ENCODE data around the gene PRR5.

Gene PRR5

DNA sequence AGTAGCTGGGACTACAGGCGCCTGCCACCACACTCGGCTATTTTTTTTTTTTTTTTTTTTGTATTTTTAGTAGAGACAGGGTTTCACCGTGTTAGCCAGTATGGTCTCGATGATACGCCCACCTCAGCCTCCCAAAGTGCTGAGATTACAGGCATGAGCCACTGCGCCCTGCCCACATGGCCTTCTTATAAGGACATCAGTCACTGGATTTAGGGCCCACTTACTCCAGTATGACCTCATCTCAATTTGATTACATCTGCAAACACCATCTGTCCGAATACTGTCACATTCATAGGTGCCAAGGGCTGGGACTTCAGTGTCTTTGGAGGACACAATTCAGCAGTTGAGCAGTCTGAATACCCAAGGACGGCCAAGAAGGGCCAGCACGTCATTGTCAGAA is 8.2 kb upstream of the PRR5 start:
- DNase-seq, result no peak

DNA sequence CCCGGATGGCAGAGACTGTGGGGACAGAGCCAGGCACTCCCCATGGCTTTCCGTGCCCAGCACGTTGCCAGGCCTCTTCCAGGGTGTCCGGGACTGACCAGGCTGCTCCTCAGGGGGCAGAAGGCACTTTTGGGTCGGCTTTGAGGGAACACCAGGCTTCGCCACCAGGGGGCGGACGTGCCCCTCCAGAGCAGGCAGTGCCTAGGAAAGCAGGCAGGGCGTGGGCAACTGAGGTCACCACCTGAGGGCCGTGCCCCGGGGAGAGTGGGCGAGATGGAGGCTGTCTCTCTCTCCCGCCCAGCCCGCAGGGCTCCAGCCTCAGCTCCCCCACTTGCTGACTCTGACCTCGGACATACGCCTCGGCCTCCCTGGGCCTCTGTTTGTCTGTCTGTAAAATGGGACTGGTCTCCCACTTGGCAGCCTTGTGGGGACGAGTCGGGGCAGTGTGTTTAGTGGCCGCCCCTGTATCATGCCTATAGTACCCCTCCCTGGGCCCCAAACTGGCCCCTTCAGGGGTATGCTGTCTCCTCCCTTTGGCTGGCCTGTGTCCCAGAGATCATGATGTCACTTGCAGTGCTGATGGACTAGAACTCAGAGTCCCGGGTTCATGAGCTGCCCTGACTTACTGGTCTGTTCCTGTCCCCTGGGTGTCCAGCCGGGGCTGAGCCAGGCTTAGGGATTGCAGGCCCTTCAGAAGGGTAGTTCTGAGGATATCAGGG is 4.4 kb upstream of the PRR5 start:
- DNase-seq, result peak; percentile 37

DNA sequence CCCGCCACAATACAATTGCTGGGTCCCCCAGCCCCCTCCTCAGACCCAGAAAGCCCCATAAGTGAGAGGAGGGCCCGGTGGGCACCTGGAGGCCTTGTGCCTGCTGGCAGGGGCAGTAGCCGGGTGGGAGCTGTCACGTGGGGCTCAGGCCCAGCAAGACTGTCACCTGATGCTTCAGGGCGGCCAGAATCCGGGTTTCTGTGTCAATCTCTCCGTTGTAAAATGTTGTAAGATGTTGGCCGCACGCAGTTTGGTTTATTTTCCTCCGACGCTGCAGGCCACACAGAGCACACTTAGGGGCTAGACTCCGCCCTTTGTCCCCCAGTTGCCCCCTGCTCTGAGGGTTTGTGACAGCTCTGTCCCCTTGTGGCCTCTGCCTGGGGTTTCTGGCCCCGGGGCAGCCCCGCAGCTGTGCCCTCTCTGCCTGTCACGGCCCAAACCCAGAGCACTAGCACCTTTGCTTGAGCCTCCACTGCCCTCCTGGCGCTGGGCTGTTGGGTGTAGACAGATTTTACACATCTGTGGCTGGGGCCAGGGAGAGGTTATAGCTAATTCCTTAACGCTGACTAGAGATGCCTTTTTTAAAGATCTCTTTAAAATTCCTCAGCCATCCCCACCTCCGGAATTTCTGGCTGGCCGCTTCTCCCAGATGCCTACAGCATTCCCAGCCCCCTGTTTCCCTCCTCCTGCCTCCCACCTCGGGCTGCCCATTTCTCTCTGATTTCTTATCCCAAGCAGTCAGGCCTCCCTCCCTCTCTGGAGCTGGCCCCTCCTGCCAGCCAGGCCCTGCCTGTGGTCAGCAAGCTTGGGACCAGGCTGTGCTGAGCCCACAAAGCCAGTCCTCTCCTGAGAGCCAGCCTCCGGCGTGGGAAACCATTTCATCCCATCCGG is 3.2 kb upstream of the PRR5 start:
- DNase-seq, result no peak

DNA sequence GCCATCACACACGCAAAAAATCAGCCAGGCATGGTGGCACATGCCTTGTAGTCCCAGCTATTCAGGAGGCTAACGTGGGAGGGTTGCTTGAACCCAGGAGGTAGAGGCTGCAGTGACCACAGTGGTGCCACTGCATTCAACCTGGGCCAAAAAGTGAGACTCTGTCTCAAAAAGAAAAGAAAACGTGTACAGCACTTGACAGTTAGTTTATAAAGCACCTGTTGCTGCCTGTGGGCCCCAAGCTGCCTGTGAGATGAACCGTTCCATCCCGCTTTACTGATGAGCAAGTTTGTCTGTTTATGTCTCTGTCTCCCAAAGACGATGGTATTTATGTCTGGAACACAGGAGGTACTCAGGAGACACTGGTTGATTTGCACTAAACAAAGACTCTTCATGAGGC is 1.5 kb upstream of the PRR5 start:
- no peak for DNase-seq

DNA sequence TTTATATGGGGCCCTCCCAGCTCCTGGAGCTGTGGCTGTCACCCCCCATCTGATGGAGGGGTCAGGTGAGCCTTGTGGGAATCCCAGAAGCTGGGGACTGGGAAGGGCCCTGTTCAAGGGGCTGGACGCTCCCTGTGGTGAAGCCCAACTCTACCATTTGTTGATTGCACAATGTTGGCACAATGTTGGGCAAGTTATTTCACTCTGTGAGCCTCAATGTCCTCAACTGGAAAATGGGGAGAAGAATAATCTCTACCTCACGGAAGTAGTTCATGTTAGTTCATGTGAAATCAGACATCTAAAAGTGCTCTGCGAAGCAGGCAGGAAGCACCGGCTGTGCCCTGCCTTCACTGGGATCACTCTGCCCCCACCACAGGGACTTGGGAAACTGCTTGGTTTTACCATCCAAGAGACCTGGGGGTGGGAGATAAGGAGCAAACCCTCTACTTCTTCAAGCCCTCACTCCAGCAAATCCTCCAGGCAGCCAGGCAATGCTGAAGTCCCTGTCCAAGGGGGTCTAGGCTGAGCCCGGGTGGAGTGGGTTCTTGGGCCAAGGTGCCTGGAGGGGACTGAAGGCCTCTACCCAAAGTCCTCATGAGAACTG is 715 bp upstream of the PRR5 start:
- DNase-seq, result no peak

DNA sequence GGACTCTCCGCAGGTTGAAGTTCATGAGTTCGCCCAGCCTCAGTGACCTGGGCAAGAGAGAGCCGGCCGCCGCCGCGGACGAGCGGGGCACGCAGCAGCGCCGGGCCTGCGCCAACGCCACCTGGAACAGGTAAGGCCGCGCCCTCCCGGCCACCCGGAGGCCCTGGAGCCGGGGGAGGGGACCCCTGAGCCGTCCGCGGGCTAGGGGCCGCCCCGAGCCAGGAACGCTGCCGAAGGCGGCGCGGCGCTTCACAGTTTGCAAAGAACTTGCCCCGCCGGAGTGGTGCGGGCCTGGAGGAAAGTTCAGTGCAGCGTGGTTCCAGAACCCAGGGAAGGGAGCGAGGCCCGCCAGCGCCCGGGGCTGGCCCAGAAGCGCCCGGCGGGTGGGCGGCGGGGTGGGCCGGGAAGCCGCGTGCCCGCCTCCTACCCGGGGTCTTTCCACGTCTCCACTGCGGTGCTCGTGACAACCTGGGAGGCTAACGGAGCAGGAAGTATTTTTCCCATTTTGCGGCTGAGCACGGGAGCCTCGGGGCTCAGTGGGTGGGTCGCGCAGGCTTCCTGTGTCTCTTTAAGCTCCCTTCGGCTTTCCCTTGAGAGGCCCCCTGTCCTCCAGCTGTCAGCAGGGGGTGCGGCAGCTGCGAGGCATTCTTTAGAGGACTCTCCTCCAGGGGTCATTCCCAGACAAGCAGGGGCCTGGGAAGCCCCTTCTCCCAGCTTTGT is 635 bp downstream of the PRR5 start:
- DNase-seq, result no peak

DNA sequence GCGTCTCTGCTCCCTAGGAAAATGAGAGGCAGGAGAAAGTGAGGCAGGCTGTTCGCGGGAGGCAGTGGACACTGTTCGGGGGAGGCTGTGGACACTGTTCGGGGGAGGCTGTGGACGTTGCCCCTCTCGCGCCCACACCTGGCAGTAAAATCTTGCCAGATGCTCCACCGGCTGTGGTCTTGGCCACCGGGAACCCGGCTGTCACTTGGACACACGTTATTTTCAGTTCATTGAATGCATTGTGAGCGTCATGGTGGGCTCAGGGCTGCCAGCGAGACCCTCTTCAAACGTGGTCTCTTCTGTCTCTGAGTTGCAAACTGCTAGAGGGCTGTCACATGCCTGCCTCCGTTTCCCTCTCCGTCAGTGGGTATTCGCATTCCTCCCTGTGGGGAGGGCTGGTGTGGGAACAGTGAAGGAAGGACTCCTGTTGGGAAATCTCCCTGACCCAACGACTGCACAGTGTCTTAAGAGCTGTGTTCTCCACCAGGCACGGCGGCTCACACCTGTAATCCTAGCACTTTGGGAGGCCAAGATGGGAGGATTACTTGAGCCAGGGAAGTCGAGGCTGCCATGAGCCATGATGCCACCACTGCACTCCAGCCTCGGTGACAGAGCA is 1.4 kb downstream of the PRR5 start:
- DNase-seq, result no peak

DNA sequence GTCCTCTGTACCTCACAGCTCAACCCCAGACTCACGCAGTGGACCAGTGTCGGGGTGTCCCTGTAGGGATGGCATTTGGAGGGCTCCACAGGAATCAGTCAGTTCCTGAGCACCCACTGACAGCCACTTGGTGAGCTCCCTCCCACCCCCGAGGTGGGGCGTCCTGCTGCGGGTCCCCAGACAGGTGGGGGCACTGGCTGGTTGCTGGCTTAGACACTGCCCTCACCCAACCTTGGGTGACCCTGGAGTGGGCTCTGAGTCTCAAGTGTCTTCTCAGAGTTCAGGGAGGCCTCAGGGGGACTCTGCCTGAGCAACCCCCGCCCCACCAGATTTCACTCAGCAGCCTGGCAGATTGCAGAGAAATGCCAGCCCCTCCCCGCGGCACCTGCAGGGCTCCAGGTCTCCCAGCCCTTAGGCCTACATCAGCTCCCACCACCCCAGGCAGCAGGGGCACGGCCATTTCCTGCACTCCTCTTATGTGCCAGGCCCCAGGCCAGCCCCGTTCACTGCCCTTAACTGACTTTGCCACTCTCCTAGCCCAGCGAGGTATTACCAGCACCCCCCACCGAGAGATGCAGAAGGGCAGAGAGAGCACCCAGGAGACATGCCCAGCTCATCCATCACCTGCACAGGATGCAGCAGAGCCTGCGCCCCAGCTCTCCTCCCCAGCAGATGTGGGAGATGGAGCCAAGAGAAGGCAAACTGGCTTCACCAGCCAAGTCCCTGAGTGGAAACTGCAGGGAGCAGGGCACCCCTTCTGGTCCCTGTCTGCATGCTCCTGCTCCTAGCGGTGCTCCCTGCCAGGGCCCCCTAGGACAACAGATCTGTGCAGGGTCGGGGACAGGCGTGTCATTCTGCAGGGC is 2.4 kb downstream of the PRR5 start:
- no peak for DNase-seq

DNA sequence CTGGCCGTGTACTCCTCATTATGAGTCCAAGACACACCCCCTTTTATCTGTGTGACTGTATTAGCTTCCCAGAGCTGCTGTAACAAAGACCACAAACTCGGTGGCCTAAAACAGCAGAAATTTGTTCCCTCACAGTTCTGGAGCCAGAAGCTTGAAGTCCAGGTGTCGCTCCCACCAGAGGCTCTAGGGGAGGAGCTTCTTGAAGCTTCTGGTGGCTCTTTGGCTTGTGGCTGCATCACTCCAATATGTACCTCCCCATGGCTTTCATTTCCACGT is 3.0 kb downstream of the PRR5 start:
- no peak for DNase-seq

DNA sequence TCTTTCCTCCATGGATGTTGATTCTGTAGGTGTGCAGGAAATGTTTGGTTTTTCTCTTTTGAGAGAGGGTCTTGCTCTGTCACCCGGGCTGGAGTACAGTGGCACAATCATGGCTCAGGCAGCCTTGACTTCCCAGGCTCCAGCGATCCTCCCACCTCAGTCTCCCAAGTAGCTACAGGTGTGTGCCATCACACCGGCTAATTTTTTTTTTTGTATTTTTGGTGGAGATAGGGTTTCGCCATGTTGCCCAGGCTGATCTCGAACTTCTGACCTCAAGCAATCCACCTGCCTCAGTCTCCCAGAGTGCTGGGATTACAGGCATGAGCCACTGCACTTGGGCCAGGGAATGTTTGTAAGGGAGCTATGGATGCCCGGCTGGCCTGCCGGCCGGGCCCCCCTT is 4.5 kb downstream of the PRR5 start:
- no peak for DNase-seq

DNA sequence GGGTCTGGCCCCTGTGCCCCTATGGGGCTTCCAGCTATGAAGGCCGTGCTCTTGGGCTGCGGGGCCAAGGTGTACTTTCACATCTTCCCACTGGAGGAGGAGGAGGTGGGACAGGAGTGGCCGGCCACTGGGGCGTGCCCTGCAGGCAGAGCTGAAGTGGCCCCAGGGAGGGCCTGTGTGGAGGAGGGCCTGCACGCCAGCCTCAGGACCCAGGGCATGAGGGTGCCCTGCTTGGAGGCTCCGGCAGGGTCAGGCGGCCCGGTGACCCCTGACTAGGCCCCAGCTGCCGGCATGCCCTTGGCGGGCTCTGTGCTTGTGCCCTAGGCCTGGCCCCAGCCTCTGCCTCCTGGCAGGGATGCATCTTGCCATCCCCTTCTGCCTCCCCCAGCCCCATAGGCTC is 5.2 kb downstream of the PRR5 start:
- DNase-seq, result no peak

DNA sequence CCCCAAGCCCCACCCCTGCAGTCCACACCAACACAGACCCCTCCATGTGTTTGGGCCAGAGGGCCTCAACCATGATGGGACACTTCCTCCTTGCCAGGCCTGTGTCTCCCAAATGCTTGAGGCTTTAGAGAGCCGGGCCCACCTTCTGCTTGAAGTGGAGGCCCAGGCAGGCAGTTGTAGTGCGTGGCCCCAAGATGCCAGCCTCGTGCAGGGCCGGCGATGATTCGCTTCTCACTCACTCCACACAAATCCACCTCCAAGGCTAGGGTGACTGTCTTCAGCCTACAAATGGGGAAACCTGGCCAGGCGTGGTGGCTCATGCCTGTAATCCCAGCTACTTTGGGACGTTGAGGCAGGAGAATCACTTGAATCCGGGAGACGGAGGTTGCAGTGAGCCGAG is 5.7 kb downstream of the PRR5 start:
- no peak for DNase-seq

DNA sequence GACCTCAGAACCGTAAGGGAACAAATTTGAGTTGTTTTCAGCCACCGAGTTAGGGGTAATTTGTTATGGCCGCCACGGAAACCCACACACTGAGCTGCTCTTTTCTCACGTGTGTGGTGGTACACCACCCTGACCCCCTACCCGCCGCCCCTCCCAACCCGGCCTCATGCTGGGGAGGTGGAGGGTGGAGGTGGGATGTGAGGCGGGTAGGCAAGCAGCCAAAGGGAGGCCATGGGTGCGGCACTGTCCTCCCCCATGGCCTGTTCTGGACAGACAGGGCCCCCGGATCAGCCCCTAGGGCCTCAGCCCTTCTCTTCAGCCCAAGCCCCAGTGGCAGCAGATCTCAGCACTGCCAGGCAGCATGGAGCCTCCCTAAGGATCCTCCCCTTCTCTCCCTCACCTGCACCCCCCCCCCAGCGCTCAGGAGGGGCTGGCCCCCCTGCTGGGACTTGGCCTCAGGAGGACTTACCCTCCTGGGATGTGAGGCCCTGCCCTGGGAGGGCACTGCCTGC is 7.9 kb downstream of the PRR5 start:
- DNase-seq, result no peak

DNA sequence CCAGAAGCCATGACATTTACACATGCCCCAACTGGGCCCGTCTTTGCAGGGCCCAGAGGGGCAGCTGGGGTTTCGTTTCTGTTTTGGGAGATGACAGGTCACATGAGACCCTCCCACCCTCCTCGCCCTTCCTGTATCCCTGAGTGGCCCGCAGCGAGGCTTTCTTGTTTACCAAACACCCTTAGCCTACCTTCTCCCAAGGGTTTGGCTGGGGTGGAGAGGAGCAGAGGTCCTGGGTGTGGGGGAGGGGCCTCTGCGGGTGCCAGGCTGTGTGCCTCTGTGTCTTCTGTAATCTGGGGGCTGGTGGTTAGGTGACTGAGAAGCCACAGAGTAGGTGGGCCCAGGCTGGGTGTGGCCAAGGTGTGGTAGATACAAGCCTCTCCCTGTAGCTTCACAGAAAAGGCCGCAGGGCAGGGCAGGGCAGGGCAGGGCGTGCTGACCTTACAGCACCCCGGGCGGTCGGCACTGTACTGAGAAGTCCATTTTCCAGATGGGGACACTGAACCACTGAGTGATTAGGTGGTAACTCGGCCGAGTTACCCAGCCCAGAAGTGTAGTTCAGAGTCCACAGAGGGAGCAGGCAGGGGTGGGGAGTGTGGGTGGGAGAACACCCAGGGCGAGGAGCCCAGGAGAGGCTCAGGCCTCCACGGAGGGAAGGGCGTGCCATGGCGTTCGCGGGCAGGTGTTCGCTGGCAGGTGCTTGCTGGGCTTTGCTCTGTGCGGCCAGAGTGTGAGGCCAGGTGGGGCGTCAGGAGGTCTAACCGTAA is 8.7 kb downstream of the PRR5 start:
- DNase-seq, result no peak

DNA sequence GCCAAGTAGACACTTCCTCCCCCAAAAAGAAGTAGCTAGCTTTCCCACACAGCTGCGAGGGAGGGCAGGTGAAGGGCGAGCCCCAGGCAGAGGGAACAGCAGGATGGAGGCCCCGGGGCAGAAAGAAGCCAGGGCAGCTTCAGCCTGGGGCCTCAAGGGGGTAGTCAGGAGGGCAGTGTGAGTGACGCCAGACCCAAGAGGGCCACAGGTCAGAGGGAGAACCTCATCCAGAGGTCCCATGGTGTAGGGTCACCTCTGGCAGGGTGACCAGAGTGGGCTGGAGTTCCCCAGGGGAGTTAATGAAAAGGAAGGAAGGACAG is 9.2 kb downstream of the PRR5 start:
- no peak for DNase-seq

DNA sequence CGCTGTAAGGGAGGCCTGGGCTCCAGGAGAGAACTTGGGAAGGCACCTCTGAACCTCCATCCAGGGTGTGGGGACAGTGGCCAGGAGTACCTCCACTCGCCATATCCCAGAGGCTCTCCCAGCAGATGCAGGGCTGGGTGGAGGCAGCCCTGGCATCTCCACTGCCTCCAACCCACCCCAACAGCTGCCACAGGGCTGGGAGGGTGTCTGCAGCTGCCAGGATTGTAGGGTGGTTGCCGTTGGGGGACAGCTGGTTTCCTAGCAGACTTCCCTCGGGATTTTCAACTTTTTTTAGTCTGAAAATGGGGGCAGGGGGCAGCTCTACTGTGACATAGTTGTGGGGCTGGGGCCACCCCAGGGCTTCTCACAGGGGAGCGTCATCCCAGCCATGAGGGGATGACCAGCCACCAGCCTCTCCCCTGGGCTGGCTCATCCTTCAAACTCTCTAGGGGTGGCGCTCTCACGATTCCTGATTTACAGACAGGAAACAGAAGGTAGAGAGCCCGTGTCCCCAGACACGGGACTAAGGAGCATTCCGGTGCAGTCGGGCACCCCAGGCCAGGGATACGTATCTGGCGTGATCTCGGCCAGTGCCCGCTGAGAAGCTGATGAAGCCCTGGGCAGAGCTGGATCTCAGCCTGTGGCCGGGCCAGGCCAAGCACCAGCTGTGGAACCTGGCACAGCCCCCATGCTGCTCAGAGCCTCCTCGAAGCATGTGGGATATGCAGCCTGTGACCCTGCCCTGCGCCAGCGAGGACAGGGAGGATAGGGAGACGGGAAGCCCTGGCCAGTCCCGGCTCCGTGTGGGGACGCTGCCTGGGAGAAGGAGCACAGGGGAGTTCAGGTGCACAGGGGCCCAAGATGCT is 9.9 kb downstream of the PRR5 start:
- DNase-seq, result no peak

DNA sequence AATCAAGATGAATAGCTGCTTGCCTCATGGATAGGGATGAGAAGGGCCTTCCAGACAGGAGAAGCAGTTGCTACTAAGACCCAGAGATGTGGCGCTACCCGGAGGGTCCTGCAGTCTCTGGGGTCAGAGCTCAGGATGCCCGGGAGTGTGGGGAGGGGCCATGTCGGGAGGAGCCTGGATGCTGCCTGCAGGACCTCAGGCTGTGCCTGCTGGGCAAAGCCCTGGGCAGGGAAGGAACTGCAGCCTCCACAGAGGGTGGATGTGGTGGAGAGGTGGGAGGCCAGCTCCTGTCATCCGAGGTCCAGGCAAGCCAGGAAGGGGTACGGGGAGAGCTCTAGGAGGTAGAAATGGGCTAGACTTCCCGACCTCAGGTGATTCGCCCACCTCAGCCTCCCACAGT is 11.0 kb downstream of the PRR5 start:
- DNase-seq, result no peak

DNA sequence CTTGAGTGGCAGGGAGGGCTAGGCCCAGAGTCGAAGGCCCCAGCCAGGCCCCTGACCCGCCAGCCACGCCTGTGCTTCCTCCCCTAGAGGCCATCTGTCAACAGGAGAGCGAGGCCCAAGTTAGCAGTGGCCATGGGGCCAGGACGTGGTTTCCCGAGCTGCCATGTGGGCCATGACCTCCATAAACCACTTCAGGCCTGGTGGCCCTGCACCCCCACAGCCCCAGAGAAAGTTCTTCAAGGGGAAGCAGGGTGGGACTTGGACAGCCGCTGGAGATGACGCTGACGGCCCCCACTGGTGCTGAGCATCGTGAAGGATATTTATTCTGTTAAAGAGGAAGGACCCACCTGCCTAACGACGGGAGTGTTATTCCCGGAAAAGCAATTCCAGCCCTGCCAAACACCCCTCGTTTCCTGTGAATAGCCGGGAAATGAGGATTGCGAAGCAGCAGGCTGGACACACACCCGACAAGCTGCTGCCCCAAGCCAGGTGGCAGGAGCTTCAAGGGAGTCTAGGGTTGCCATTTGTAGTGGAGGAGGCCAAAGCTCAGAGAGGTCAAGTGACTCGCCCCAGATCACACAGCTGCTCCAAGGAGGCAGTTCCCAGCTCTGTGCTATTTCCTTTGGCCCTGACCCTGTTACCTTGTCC is 12.8 kb downstream of the PRR5 start:
- DNase-seq, result no peak

DNA sequence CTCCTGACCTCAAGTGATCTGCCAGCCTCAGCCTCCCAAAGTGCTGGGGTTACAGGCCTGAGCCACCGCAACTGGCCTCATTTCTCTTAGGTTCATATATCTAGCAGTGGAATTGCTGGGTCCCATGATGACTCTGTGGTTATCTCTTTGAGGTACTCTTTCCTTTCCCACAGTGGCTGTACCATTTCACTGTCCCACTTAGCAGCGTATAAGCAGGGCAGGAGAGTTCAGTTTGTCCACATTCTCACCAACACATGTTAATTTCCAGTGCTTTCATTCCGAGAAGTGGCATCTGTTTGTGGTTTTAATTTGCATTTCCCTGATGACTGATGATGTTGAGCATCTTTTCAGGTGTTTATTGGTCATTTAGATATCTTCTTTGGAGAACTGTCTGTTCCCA is 16.4 kb downstream of the PRR5 start:
- DNase-seq, result no peak
